ENCODE data around the gene SNAI1. TPM values are rescaled to one million over a fixed set of nuclear protein-coding genes. Genes with fewer than 3 reads are reported as not detected.

SNAI1 gene
- total and polyA plus RNA-seq, 2 donors (not counting 3 experiments of a cell fraction or from before 2014, with no cell fraction given): 10.8 to 13.4 TPM

- ChIA-PET CTCF (interaction anchor here (2.5 to 2.9 kb wide), 2 partner anchors 12 to 57 kb away, joined by 10 to 16 read pairs; no protein-coding TSS in a partner anchor), POLR2A (interaction anchor here (1.7 kb wide), 1 partner anchor 12 kb away, joined by 3 read pairs; no protein-coding TSS in a partner anchor)
- Histone ChIP-seq H3K79me2 (ENCODE audit: control insufficient read depth, insufficient read depth, low read length) (no peaks in the 10 kb centered on the region), H3K27me3 (ENCODE audit: control insufficient read depth in 2 of 2, insufficient read depth in 2 of 2, low read length in 2 of 2) (no peaks in the 10 kb centered on the region), H3K9ac (replicated peaks; ENCODE audit: extremely low read depth, insufficient read depth, low read length) (no peak overlapping the region), H3K4me2 (ENCODE audit: insufficient read depth, low read length) (no peak overlapping the region), H3K36me3 (ENCODE audit: control insufficient read depth in 2 of 2, extremely low read depth in 1 of 2, insufficient read depth in 2 of 2, low read length in 2 of 2) (no peaks in the 10 kb centered on the region), H3K9me3 (replicated peaks; ENCODE audit: control insufficient read depth, insufficient read depth, low read length) (no peaks in the 10 kb centered on the region), H4K20me1 (replicated peaks; ENCODE audit: control insufficient read depth, extremely low read depth, insufficient read depth, low read length) (no peaks in the 10 kb centered on the region), H3K4me1 (ENCODE audit: control insufficient read depth, extremely low read depth, insufficient read depth, low read length) (peaks cover 6% of the 10 kb centered on the region), H3K4me3 (replicated peaks in 1 of 3; ENCODE audit: insufficient read depth in 1 of 3, low read depth in 1 of 3, low read length in 3 of 3) (no peak overlapping the region), H2AFZ (ENCODE audit: low read depth, low read length) (peak overlapping the region; percentile 19), H3K27ac (ENCODE audit: insufficient read depth, low read depth, low read length) (no peak overlapping the region), H3K9me1 (replicated peaks; ENCODE audit: control insufficient read depth, extremely low read depth, insufficient read depth, low read length) (no peaks in the 10 kb centered on the region)
- intact Hi-C loops (cut with micrococcal nuclease) (no loop called here), dilution Hi-C loops (cut with MboI; ENCODE audit: extremely low pct_ligation_motif_present, low sequenced_read_pairs) (no loop called here)
- FAIRE-seq: no peak
- no peak for DNase-seq (ENCODE audit: low read depth, low spot score)
- no peak for TF ChIP-seq MYC (IDR thresholded peaks at IDR 0.05; ENCODE audit: low read depth, low read length)
- no peak for TF ChIP-seq JUN (IDR thresholded peaks at IDR 0.05; ENCODE audit: borderline replicate concordance, insufficient read depth, insufficient read length, low read depth)
- TF ChIP-seq CTCF (IDR thresholded peaks at IDR 0.05; ENCODE audit: extremely low read depth in 1 of 2, insufficient read depth in 1 of 2, low read depth in 1 of 2, low read length in 2 of 2): no peak
- TF ChIP-seq MAX (IDR thresholded peaks at IDR 0.05; ENCODE audit: insufficient read depth, insufficient read length): no peak
- no peak for TF ChIP-seq EZH2 (IDR thresholded peaks at IDR 0.05; ENCODE audit: borderline replicate concordance, low read depth, low read length, severe bottlenecking)
- no TSS peak for BruUV-seq (replicated peaks)
Measured at GRCh38 chr20:50013976-50014375, 31.2 kb downstream of the SNAI1 start.
